SK-N-MC (cell line): Measurements from ENCODE around the gene GNG13.

ENCODE experiments used
- DNase-seq: peaks from one replicate; pipeline ENCODE4 v3.0.0-alpha.2; 2011; ENCODE audit warnings: low read depth, low spot score
- H3K27ac ChIP-seq: fragments of 200-600 bp; sonication (generic); 2 replicates; pipeline ENCODE4 v1.5.1; 2016; ENCODE audit warnings: mixed run types
- H3K36me3 ChIP-seq: fragments of 200-600 bp; sonication (generic); 2 replicates; pipeline ENCODE4 v1.6.1; 2017; ENCODE audit warnings: antibody characterized with exemption, low read length, mixed read lengths; ENCODE audit not compliant: insufficient read depth
- H3K4me3 ChIP-seq: fragments of 200-600 bp; sonication (generic); 2 replicates; pipeline ENCODE4 v1.5.1; 2016
- H3K9ac ChIP-seq: fragments of 200-600 bp; sonication (generic); 2 replicates; pipeline ENCODE4 v1.8.0; 2017; ENCODE audit warnings: mixed run types, mixed read lengths; ENCODE audit not compliant: insufficient read length
- H3K9me3 ChIP-seq: fragments of 200-600 bp; sonication (generic); 2 replicates; pipeline ENCODE4 v1.6.1; 2017; ENCODE audit warnings: low read depth, mild to moderate bottlenecking, antibody characterized with exemption, low read length, moderate library complexity, mixed read lengths
- EZH2 ChIP-seq: fragments of 200-600 bp; sonication (generic); IDR thresholded peaks from one replicate; pipeline ENCODE4 v1.6.1; 2017; ENCODE audit warnings: antibody characterized with exemption
- FOXP2 ChIP-seq: optimal IDR thresholded peaks from 2 replicates; pipeline ENCODE3; 2011; ENCODE audit warnings: mild to moderate bottlenecking, moderate library complexity; ENCODE audit not compliant: insufficient read depth; ENCODE audit errors: extremely low read length, control extremely low read depth
- POLR2AphosphoS5 ChIP-seq: IDR thresholded peaks from 2 replicates; pipeline ENCODE4 v1.6.1; 2012; ENCODE audit warnings: mild to moderate bottlenecking, low read depth, low read length, borderline replicate concordance

The GNG13 gene

GRCh38 chr16:774086-775001 is 26.2 kb downstream of the GNG13 start:
- Histone ChIP-seq H3K36me3 (no peaks in the 10 kb centered on the region), H3K27ac (no peak overlapping the region), H3K4me3 (no peak overlapping the region), H3K9me3 (no peaks in the 10 kb centered on the region), H3K9ac (no peak overlapping the region)
- DNase-seq: no peak
- TF ChIP-seq POLR2AphosphoS5 (no peak), EZH2 (no peak), FOXP2 (no peak)

DNA sequence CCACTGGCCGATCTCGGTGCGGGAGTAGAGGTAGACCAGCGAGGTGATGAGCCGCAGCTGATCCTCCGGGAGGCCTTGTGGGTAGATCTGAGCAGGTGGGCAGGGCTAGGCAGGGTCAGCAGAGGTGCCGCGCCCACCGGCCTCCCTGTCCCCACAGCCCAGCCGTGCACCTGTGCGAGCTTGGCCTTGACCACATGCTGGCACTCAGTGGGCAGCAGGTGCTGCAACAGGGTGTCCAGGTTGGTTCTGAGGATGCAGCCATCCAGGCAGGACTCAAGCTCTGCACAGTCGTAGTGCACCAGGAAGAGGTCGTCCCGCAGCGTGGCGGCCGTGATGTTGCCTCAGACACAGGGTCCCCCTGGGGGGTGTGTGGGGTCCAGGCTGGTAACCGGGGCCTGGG is 27.6 kb downstream of the GNG13 start:
- Histone ChIP-seq H3K4me3 (no peak overlapping the region), H3K36me3 (no peaks in the 10 kb centered on the region), H3K27ac (no peak overlapping the region), H3K9me3 (no peaks in the 10 kb centered on the region), H3K9ac (no peak overlapping the region)
- DNase-seq: no peak
- TF ChIP-seq POLR2AphosphoS5 (no peak), FOXP2 (no peak), EZH2 (no peak)

DNA sequence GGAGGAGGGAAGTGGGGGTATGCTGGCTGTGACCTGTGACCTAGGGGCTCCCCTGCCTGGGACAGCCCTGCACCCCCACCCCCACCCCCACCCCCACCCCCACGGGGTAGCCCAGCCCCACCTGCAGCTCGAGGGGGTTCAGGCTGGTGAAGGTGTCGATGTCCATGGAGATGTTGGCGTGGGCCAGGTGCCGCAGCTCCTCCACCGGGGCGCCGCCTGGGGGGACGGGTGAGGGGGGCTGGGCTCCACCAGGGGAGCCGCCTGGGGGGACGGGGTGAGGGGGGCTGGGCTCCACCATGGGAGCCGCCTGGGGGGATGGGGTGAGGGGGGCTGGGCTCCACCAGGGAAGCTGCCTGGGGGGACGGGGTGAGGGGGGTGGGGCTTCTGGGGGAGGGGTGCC is 30.1 kb downstream of the GNG13 start:
- DNase-seq: no peak
- no peak overlapping the region for H3K27ac ChIP-seq

DNA sequence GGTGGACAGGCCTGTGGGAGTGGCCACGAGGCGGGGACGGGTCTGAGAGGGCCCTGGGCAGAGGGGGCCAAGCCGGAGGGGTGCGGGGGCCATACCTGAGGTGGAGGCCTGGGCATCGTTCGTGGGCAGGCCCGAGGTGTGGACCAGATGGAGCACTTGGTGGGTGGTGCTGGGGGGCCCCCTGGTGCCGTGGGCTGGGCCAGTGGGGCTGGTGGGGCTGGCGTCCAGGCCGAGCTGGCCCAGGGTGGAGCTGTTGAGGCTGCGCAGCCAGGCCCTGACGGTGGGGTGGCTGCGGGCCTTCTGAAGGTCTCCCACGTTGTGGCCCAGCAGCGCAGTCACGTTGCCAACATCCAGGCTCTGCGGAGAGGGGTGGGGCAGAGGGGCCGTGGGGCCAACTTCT is 30.6 kb downstream of the GNG13 start:
- no peaks in the 10 kb centered on the region for H3K36me3 ChIP-seq
- no peak overlapping the region for H3K4me3 ChIP-seq
- H3K9me3 ChIP-seq: no peaks in the 10 kb centered on the region
- no peak for DNase-seq
- no peak overlapping the region for H3K27ac ChIP-seq
- TF ChIP-seq FOXP2: no peak
- TF ChIP-seq EZH2: no peak
- no peak for TF ChIP-seq POLR2AphosphoS5
- no peak overlapping the region for H3K9ac ChIP-seq

More for the DNA sequence above, 30.1 kb downstream of the GNG13 start:
- no peaks in the 10 kb centered on the region for H3K9me3 ChIP-seq
- no peak for TF ChIP-seq EZH2
- no peak for TF ChIP-seq FOXP2
- TF ChIP-seq POLR2AphosphoS5: no peak
- H3K4me3 ChIP-seq: no peak overlapping the region
- H3K9ac ChIP-seq: no peak overlapping the region
- H3K36me3 ChIP-seq: no peaks in the 10 kb centered on the region

- TF ChIP-seq FOXP2 (no peak), EZH2 (no peak), POLR2AphosphoS5 (no peak)
- H3K9ac ChIP-seq: no peak overlapping the region
- no peaks in the 10 kb centered on the region for H3K36me3 ChIP-seq
- H3K4me3 ChIP-seq: no peak overlapping the region
- no peak overlapping the region for H3K27ac ChIP-seq
- no peaks in the 10 kb centered on the region for H3K9me3 ChIP-seq
- no peak for DNase-seq
These were observed 31.2 kb downstream of the GNG13 start for GRCh38 chr16:769184-769784.

- H3K9me3 ChIP-seq: no peaks in the 10 kb centered on the region
- H3K36me3 ChIP-seq: no peaks in the 10 kb centered on the region
- H3K4me3 ChIP-seq: no peak overlapping the region
- H3K9ac ChIP-seq: no peak overlapping the region
- TF ChIP-seq EZH2 (no peak), FOXP2 (no peak), POLR2AphosphoS5 (no peak)
- H3K27ac ChIP-seq: no peak overlapping the region
- no peak for DNase-seq
These were observed 32.1 kb downstream of the GNG13 start for GRCh38 chr16:768428-768827.

GRCh38 chr16:767743-768235 is 32.7 kb downstream of the GNG13 start:
- no peaks in the 10 kb centered on the region for H3K9me3 ChIP-seq
- no peak overlapping the region for H3K9ac ChIP-seq
- H3K36me3 ChIP-seq: no peaks in the 10 kb centered on the region
- H3K4me3 ChIP-seq: no peak overlapping the region
- TF ChIP-seq POLR2AphosphoS5: no peak
- no peak for TF ChIP-seq FOXP2
- TF ChIP-seq EZH2: no peak
- H3K27ac ChIP-seq: no peak overlapping the region
- DNase-seq: no peak

DNA sequence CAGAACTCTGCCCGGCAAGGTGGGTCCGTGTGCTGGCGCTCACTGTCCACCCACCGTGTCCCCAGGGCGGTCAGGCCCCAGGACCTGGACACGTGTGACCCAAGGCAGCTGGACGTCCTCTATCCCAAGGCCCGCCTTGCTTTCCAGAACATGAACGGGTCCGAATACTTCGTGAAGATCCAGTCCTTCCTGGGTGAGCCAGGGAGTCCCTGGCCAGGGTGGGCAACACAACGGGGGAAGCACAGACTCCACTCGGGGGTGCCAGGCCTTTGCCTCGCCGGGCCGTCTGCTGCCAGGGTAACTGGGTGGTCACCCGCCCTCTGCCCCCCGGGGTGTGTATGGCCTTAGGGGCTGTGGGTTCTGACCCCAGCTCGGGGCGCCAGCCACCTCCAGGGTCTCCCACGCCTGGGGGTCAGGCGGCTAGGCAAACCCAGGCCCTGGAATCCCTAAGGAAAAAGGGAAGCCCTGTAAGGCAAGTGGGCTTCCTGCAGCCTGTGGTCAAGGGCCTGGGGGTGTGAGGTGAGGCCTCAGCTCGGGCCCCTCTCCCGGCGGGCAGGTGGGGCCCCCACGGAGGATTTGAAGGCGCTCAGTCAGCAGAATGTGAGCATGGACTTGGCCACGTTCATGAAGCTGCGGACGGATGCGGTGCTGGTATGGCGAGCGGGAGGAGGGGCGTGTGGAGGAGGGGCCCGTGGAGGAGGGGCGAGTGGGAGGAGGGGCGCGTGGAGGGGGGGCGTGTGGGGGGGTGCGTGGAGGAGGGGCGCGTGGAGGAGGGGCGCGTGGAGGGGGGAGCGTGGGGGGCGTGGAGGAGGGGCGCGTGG is 33.5 kb downstream of the GNG13 start:
- H3K4me3 ChIP-seq: no peak overlapping the region
- H3K27ac ChIP-seq: no peak overlapping the region
- H3K9ac ChIP-seq: no peak overlapping the region
- no peak for DNase-seq
- H3K36me3 ChIP-seq: no peaks in the 10 kb centered on the region
- TF ChIP-seq POLR2AphosphoS5: no peak
- H3K9me3 ChIP-seq: no peaks in the 10 kb centered on the region
